A549 (cell line): ENCODE measurements around the gene ZNF644.

Experiments used
- BHLHE40 ChIP-seq: IDR thresholded peaks from 2 replicates; pipeline ENCODE4 v1.6.1; 2012; ENCODE audit warnings: low read depth, low read length, inconsistent platforms
- CTCF ChIP-seq: fragments of >200 bp; sonication (Bioruptor Twin); formaldehyde crosslinking; IDR thresholded peaks from 3 replicates; pipeline ENCODE4 v1.5.1; 2016
- HMGXB4 ChIP-seq: fragments of 250-450 bp; sonication (Bioruptor Pico); IDR thresholded peaks from 2 replicates; pipeline ENCODE4 v1.5.0; 2021; ENCODE audit warnings: mild to moderate bottlenecking, moderate library complexity, borderline replicate concordance
- POLR2AphosphoS2 ChIP-seq: conservative IDR thresholded peaks from 2 replicates; pipeline ENCODE4 v1.6.1; 2012; ENCODE audit warnings: low read length, improper control_type of control experiment, inconsistent platforms

- TF ChIP-seq CTCF (no peak), POLR2AphosphoS2 (no peak), BHLHE40 (no peak), HMGXB4 (CRISPR knock-in tag) (no peak)
Observed at GRCh38 chr1:90940746-90941145, 81.1 kb downstream of the ZNF644 start.
